ENCODE data around the gene MAML2. TPM values are rescaled to one million over a fixed set of nuclear protein-coding genes. Genes with fewer than 3 reads are reported as not detected.

MAML2 gene
- total and polyA plus RNA-seq, 2 of the 8 experiments (the other 6 are each of a cell fraction or from before 2014, with no cell fraction given): 3.8 to 6.6 TPM

- DNase-seq (ENCODE audit: low read depth in 1 of 2, low spot score in 2 of 2): no peak
- H3K4me2 ChIP-seq (ENCODE audit: insufficient read depth in 1 of 2, low read depth in 2 of 2, low read length in 2 of 2): no peak overlapping the region
- H3K4ac ChIP-seq (replicated peaks; ENCODE audit: insufficient read length, low read depth, low read length): no peak overlapping the region
- no peak overlapping the region for H3K4me3 ChIP-seq (ENCODE audit: extremely low read depth in 1 of 4, insufficient read depth in 2 of 4, low read depth in 3 of 4, low read length in 4 of 4)
- H2AFZ ChIP-seq (ENCODE audit: low read length): no peak overlapping the region
- no peak overlapping the region for H3K27ac ChIP-seq (ENCODE audit: low read depth, low read length)
- no peaks in the 10 kb centered on the region for H3K36me3 ChIP-seq (ENCODE audit: control insufficient read depth in 2 of 4, insufficient read depth in 4 of 4, low read length in 3 of 4)
- CTCF ChIA-PET (ENCODE audit: partially characterized antibody): interaction anchor here (0.6 to 1.0 kb wide), 3 partner anchors 24 to 1062 kb away, joined by 3 read pairs; no protein-coding TSS in a partner anchor
- no peak overlapping the region for H2BK15ac ChIP-seq (ENCODE audit: low read length)
- no peaks in the 10 kb centered on the region for H4K20me1 ChIP-seq (replicated peaks in 1 of 2; ENCODE audit: control insufficient read depth in 1 of 2, insufficient read depth in 2 of 2, low read length in 2 of 2)
- no peak overlapping the region for H3K56ac ChIP-seq (replicated peaks; ENCODE audit: insufficient read length, low read depth, low read length)
- no peak overlapping the region for H2BK120ac ChIP-seq (replicated peaks; ENCODE audit: low read depth, low read length)
- POLR2A ChIA-PET (ENCODE audit: partially characterized antibody): no interaction called here
- no peak overlapping the region for H3K23ac ChIP-seq (ENCODE audit: insufficient read length)
- no peak overlapping the region for H4K5ac ChIP-seq (ENCODE audit: insufficient read length, low read depth, low read length)
- H2BK5ac ChIP-seq (ENCODE audit: low read depth, low read length): no peak overlapping the region
- no peak for TF ChIP-seq BCL11A (IDR thresholded peaks at IDR 0.05; ENCODE audit: low read depth in 2 of 2, low read length in 2 of 2)
- TF ChIP-seq NANOG (IDR thresholded peaks at IDR 0.05; ENCODE audit: insufficient read depth, low read depth, low read length, poor library complexity, severe bottlenecking): no peak
- no peak for TF ChIP-seq CTBP2 (IDR thresholded peaks at IDR 0.05; ENCODE audit: borderline replicate concordance, insufficient read depth, insufficient read length, low read length)
- TF ChIP-seq USF2 (IDR thresholded peaks at IDR 0.05; ENCODE audit: low read length): no peak
- no peak for TF ChIP-seq TBP (IDR thresholded peaks at IDR 0.05; ENCODE audit: low read depth, low read length)
- 83% methylated on average over 2 of the region's 2 CpGs; no CpG with 5 or more reads in 1 of the 2 experiments for WGBS, 2 experiments (ENCODE audit: extremely low coverage in 1 of 2, insufficient coverage in 1 of 2, insufficient read length in 1 of 2, insufficient replicate concordance in 2 of 2, low coverage in 1 of 2, low lambda C conversion rate in 2 of 2, missing lambda C conversion rate in 1 of 2)
- no peaks in the 10 kb centered on the region for H3K79me1 ChIP-seq (ENCODE audit: low read depth, low read length)
- no peaks in the 10 kb centered on the region for H3K4me1 ChIP-seq (replicated peaks in 1 of 4; ENCODE audit: control insufficient read depth in 3 of 4, insufficient read depth in 4 of 4, low read length in 3 of 4)
- FAIRE-seq: no peak
- no peak overlapping the region for H3K18ac ChIP-seq (ENCODE audit: extremely low read depth, low read length)
- no peaks in the 10 kb centered on the region for H3K79me2 ChIP-seq (ENCODE audit: control insufficient read depth in 1 of 2, insufficient read depth in 2 of 2, low read length in 2 of 2)
- H2BK12ac ChIP-seq (ENCODE audit: low read depth, low read length): no peak overlapping the region
- H3K27me3 ChIP-seq (replicated peaks in 1 of 4; ENCODE audit: control insufficient read depth in 3 of 4, extremely low read depth in 1 of 4, insufficient read depth in 3 of 4, low read length in 3 of 4): no peaks in the 10 kb centered on the region
- no peak overlapping the region for H4K91ac ChIP-seq (replicated peaks; ENCODE audit: insufficient read length, low read length)
- no peaks in the 10 kb centered on the region; the same call in 1 of the 2 replicates for H3K23me2 ChIP-seq (ENCODE audit: low read depth, low read length)
- no peak overlapping the region for H3K14ac ChIP-seq (ENCODE audit: insufficient read length)
- H4K8ac ChIP-seq (ENCODE audit: extremely low read depth, insufficient read depth, low read length): no peak overlapping the region
- H2BK20ac ChIP-seq (ENCODE audit: low read length): no peak overlapping the region
- H2AK5ac ChIP-seq (ENCODE audit: low read depth, low read length): no peak overlapping the region
- H3K9me3 ChIP-seq (ENCODE audit: insufficient read depth in 2 of 2, low read depth in 1 of 2, low read length in 1 of 2): no peaks in the 10 kb centered on the region
- H3K9ac ChIP-seq (replicated peaks in 1 of 4; ENCODE audit: extremely low read depth in 1 of 4, low read depth in 3 of 4, low read length in 3 of 4): no peak overlapping the region
These were observed 129.5 kb downstream of the MAML2 start for GRCh38 chr11:96213500-96213899.
